SU-DHL-6 (cell line): ENCODE data around the gene SPOCK1.

Experiments
- H2AFZ ChIP-seq: fragments of 200-600 bp; sonication (generic); 2 replicates; pipeline ENCODE4 v1.6.1; 2014; ENCODE audit warnings: low read depth, mild to moderate bottlenecking, moderate library complexity, mixed read lengths, antibody characterized with exemption, low read length; ENCODE audit not compliant: severe bottlenecking
- H3F3A ChIP-seq: fragments of 200-600 bp; shearing (Covaris generic); 2 replicates; pipeline ENCODE4 v1.6.0; 2016; ENCODE audit warnings: antibody characterized with exemption, mild to moderate bottlenecking; ENCODE audit not compliant: insufficient read depth
- H3K27ac ChIP-seq: fragments of 200-600 bp; sonication (generic); 2 replicates; pipeline ENCODE4 v1.5.1; 2016; ENCODE audit warnings: low read depth, mild to moderate bottlenecking, low read length, moderate library complexity, mixed read lengths
- H3K27me3 ChIP-seq: fragments of 200-600 bp; sonication (generic), shearing (Covaris generic); 2 replicates; pipeline ENCODE4 v1.6.0; 2014; ENCODE audit warnings: mild to moderate bottlenecking, low read length
- H3K36me3 ChIP-seq: fragments of 200-600 bp; sonication (generic); 2 replicates; pipeline ENCODE4 v1.6.1; 2014; ENCODE audit warnings: mild to moderate bottlenecking, low read length, mixed read lengths
- H3K4me2 ChIP-seq: fragments of 300-600, 200-600 bp; shearing (Covaris generic), sonication (generic); 2 replicates; pipeline ENCODE4 v1.6.0; 2014; ENCODE audit warnings: low read length, low read depth, mild to moderate bottlenecking; ENCODE audit not compliant: poor library complexity, severe bottlenecking
- H3K4me3 ChIP-seq: fragments of 200-600 bp; sonication (generic); 2 replicates; pipeline ENCODE4 v1.5.1; 2014; ENCODE audit warnings: antibody characterized with exemption, low read length, mild to moderate bottlenecking, mixed read lengths; ENCODE audit not compliant: insufficient read depth, poor library complexity, severe bottlenecking
- H3K79me2 ChIP-seq: fragments of 200-600 bp; sonication (generic); 2 replicates; pipeline ENCODE4 v1.6.1; 2014; ENCODE audit warnings: mild to moderate bottlenecking, low read length, moderate library complexity; ENCODE audit not compliant: insufficient read depth
- H3K9ac ChIP-seq: fragments of 200-600 bp; sonication (generic); 2 replicates; pipeline ENCODE4 v1.7.0; 2014; ENCODE audit warnings: mild to moderate bottlenecking, low read length
- H3K9me2 ChIP-seq: fragments of 200-600 bp; sonication (generic); replicated peaks from 2 replicates; pipeline ENCODE4 v1.6.1; 2014; ENCODE audit warnings: low read length; ENCODE audit not compliant: insufficient read depth
- H3K9me3 ChIP-seq: fragments of 200-600 bp; sonication (generic); 2 replicates; pipeline ENCODE4 v1.6.1; 2014; ENCODE audit warnings: low read length, mixed read lengths; ENCODE audit not compliant: insufficient read depth
- H4K20me1 ChIP-seq: fragments of 200-600 bp; sonication (generic); 2 replicates; pipeline ENCODE4 v1.6.1; 2014; ENCODE audit warnings: low read depth, mild to moderate bottlenecking, antibody characterized with exemption, low read length, moderate library complexity, mixed read lengths
- EZH2phosphoT487 ChIP-seq: fragments of 200-600 bp; sonication (generic), shearing (Covaris generic); conservative IDR thresholded peaks from 2 replicates; pipeline ENCODE4 v1.6.1; 2018; ENCODE audit warnings: mild to moderate bottlenecking, antibody characterized with exemption, low read length, moderate library complexity, mixed read lengths
- TF ChIP-seq, protein P1 (sequence below): fragments of 200-600 bp; sonication (generic); IDR thresholded peaks from one replicate; pipeline ENCODE4 v1.5.1; 2017; ENCODE audit warnings: antibody characterized with exemption, mild to moderate bottlenecking, low read length, moderate library complexity; ENCODE audit not compliant: insufficient read depth, poor library complexity, severe bottlenecking

SPOCK1 gene

DNA sequence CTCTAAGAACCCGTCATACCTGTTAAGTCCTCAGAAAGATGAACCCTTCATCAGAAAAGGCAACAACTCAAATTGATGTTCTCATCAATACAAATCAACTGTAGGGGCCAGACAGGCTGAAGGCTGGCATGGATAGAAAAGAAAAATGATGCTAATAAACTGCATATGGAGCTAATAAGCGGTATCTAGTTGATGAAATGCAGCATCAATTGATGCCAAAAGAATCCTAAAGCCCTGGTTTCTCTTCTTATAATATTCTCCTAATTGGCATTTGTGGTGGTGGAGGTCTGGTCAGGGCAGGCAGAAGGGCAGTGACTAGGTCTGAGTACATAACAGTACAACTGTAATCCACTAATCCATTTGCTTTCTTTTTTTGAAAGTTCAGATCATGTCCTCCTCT lies 322.5 kb downstream of the SPOCK1 start:
- no peak overlapping the region for H3K4me3 ChIP-seq
- H2AFZ ChIP-seq: no peak overlapping the region
- H3K36me3 ChIP-seq: no peaks in the 10 kb centered on the region
- no peak overlapping the region for H3K9ac ChIP-seq
- no peaks in the 10 kb centered on the region for H3K9me3 ChIP-seq
- no peaks in the 10 kb centered on the region for H3K27me3 ChIP-seq
- no peaks in the 10 kb centered on the region for H3K79me2 ChIP-seq
- TF ChIP-seq, protein P1, sequence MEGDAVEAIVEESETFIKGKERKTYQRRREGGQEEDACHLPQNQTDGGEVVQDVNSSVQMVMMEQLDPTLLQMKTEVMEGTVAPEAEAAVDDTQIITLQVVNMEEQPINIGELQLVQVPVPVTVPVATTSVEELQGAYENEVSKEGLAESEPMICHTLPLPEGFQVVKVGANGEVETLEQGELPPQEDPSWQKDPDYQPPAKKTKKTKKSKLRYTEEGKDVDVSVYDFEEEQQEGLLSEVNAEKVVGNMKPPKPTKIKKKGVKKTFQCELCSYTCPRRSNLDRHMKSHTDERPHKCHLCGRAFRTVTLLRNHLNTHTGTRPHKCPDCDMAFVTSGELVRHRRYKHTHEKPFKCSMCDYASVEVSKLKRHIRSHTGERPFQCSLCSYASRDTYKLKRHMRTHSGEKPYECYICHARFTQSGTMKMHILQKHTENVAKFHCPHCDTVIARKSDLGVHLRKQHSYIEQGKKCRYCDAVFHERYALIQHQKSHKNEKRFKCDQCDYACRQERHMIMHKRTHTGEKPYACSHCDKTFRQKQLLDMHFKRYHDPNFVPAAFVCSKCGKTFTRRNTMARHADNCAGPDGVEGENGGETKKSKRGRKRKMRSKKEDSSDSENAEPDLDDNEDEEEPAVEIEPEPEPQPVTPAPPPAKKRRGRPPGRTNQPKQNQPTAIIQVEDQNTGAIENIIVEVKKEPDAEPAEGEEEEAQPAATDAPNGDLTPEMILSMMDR: no peak
- no peak for TF ChIP-seq EZH2phosphoT487
- no peaks in the 10 kb centered on the region for H3F3A ChIP-seq
- H3K9me2 ChIP-seq: no peaks in the 10 kb centered on the region
- no peaks in the 10 kb centered on the region for H4K20me1 ChIP-seq
- H3K27ac ChIP-seq: no peak overlapping the region
- no peak overlapping the region for H3K4me2 ChIP-seq

DNA sequence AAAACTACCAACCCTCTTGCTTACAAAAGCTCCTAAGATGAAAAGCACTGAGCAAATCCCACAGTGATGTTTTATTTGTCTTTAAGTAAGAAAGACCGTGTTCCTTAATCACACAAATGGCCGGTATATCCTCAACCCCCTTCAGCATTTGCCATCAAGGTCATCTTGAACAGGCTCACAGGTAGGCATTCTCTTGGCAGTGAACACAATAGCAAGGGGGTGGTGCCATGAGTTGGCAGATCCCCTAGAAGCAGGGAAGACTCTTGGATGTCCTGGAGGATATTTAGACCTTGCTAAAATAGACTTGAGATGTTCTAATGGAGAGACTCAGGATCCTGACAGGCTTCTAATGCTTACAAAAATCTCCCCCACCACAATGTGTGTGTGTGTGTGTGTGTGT lies 323.0 kb downstream of the SPOCK1 start:
- Histone ChIP-seq H3F3A (no peaks in the 10 kb centered on the region), H4K20me1 (no peaks in the 10 kb centered on the region), H3K9ac (no peak overlapping the region), H3K27ac (no peak overlapping the region), H3K27me3 (no peaks in the 10 kb centered on the region), H2AFZ (no peak overlapping the region), H3K79me2 (no peaks in the 10 kb centered on the region), H3K4me2 (no peak overlapping the region), H3K9me2 (no peaks in the 10 kb centered on the region), H3K36me3 (no peaks in the 10 kb centered on the region), H3K4me3 (no peak overlapping the region), H3K9me3 (no peaks in the 10 kb centered on the region)
- TF ChIP-seq, protein P1: no peak
- no peak for TF ChIP-seq EZH2phosphoT487

DNA sequence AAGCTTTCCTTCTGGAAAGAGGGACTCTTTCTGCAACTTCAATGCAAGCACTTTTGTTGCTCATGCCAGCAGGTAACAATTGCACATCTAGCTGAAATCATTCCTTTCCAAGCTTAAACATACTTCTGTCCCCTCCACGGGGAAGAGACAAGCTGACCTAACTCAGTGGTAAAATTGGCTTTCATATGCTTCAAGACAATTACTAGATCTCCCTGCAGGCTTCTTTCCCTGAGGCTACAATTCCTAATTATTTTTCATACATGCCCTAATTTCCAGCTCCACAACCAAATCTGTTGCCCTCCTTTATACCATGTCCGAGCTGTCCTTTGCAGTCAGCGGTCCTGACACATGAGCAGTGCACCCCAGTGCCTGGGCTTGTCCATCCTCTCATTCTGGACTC lies 324.9 kb downstream of the SPOCK1 start:
- H3K4me2 ChIP-seq: no peak overlapping the region
- no peaks in the 10 kb centered on the region for H3K9me3 ChIP-seq
- no peaks in the 10 kb centered on the region for H3K36me3 ChIP-seq
- H3K27ac ChIP-seq: no peak overlapping the region
- H3K9ac ChIP-seq: no peak overlapping the region
- no peak overlapping the region for H2AFZ ChIP-seq
- H4K20me1 ChIP-seq: no peaks in the 10 kb centered on the region
- H3F3A ChIP-seq: no peaks in the 10 kb centered on the region
- no peaks in the 10 kb centered on the region for H3K79me2 ChIP-seq
- H3K27me3 ChIP-seq: no peaks in the 10 kb centered on the region
- no peaks in the 10 kb centered on the region for H3K9me2 ChIP-seq
- H3K4me3 ChIP-seq: no peak overlapping the region
- TF ChIP-seq, protein P1: no peak
- no peak for TF ChIP-seq EZH2phosphoT487

DNA sequence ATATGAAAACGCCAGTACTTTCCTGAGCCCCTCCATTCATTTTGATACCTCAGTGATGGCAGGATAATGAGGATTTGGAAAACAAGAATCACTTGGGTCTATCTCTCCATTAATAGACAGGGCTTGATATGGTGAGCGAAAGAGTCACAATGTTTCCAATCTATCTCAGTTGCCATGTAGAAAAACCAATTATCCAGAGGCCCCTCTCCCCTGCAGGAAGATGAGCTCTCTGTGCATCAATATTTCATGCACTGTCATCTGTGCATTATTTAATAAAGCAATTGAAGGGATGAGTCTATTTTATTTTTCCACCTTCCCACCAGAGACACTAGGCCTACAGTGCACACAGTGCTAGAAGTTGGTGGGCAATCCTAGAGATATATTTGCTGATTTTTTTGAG lies 326.9 kb downstream of the SPOCK1 start:
- Histone ChIP-seq H3K27ac (no peak overlapping the region), H3K9me3 (no peaks in the 10 kb centered on the region), H3K79me2 (no peaks in the 10 kb centered on the region), H2AFZ (no peak overlapping the region), H3F3A (no peaks in the 10 kb centered on the region), H3K36me3 (no peaks in the 10 kb centered on the region), H3K4me3 (no peak overlapping the region), H3K9me2 (no peaks in the 10 kb centered on the region), H3K4me2 (no peak overlapping the region), H4K20me1 (no peaks in the 10 kb centered on the region), H3K9ac (no peak overlapping the region), H3K27me3 (no peaks in the 10 kb centered on the region)
- TF ChIP-seq EZH2phosphoT487: no peak
- TF ChIP-seq, protein P1: no peak
